Bronchial epithelial cell (primary cell): Measurements from ENCODE around the gene SLITRK4. TPM values are rescaled to one million over a fixed set of nuclear protein-coding genes. Genes with fewer than 3 reads are reported as not detected.

Source experiments
- DNase-seq: peaks from one replicate; pipeline ENCODE4 v3.0.0-alpha.2; 2010; ENCODE audit warnings: low read depth
- FAIRE-seq: peaks from 2 replicates; lab custom pipeline; 2011; peaks lifted over from hg19 to GRCh38; lab: Jason Lieb, UNC
- H3K27me3 ChIP-seq: 2 replicates; pipeline ENCODE4 v1.5.1; 2011; ENCODE audit warnings: low read length; ENCODE audit not compliant: control insufficient read depth, insufficient read depth
- H3K36me3 ChIP-seq: 2 replicates; pipeline ENCODE4 v1.5.1; 2011; ENCODE audit warnings: low read length; ENCODE audit not compliant: control insufficient read depth, insufficient read depth
- H3K4me3 ChIP-seq: 2 replicates; pipeline ENCODE4 v1.5.1; 2011; ENCODE audit warnings: mild to moderate bottlenecking, low read depth, low read length, control low read depth
- total RNA-seq: library from RNA; depleted of rRNA; stranded (reverse); fragments of >200 nt; gene quantifications from 2 replicates; pipeline ENCODE4 v1.2.1, GENCODE V29; 2014
- TF ChIP-seq, protein P1 (sequence below): IDR thresholded peaks from 2 replicates; pipeline ENCODE4 v1.5.1; 2011; ENCODE audit warnings: mild to moderate bottlenecking, moderate library complexity, low read length, control low read depth, inconsistent platforms; ENCODE audit not compliant: insufficient read depth, severe bottlenecking

The SLITRK4 gene, protein sequence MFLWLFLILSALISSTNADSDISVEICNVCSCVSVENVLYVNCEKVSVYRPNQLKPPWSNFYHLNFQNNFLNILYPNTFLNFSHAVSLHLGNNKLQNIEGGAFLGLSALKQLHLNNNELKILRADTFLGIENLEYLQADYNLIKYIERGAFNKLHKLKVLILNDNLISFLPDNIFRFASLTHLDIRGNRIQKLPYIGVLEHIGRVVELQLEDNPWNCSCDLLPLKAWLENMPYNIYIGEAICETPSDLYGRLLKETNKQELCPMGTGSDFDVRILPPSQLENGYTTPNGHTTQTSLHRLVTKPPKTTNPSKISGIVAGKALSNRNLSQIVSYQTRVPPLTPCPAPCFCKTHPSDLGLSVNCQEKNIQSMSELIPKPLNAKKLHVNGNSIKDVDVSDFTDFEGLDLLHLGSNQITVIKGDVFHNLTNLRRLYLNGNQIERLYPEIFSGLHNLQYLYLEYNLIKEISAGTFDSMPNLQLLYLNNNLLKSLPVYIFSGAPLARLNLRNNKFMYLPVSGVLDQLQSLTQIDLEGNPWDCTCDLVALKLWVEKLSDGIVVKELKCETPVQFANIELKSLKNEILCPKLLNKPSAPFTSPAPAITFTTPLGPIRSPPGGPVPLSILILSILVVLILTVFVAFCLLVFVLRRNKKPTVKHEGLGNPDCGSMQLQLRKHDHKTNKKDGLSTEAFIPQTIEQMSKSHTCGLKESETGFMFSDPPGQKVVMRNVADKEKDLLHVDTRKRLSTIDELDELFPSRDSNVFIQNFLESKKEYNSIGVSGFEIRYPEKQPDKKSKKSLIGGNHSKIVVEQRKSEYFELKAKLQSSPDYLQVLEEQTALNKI
- total RNA-seq, result under 0.01 TPM in 2 replicates

DNA sequence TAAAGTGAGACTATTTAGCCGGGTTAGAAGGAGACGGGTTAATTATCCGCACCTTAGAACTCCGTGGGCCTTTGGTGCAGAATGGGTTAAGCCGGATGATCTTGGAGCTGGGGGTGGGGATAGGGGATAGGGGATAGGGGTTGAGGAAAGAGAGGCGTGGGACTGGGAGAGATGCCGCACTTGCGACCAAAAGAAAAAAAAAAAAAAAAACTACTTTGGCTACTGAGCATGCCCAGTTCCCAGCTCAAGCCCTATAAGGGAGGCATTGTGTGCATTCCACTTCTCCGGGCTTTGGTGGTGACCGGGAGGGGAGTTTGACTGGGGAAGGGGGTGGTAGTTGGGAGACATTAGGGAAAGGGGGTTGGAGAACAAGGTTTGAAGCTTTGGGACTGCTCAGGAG, at the start of gene SLITRK4:
SLITRK4 (minus strand) TSS at position 187 of the 400 bp plus-strand sequence. CDS start 4,993 bp downstream, outside the sequence.
- Histone ChIP-seq H3K27me3 (peaks cover 6% of the 10 kb centered on the region), H3K4me3 (no peak within 1 kb of the TSS), H3K36me3 (no peaks in the 10 kb centered on the region)
- DNase-seq (no peak), FAIRE-seq (no peak)
- TF ChIP-seq, protein P1, sequence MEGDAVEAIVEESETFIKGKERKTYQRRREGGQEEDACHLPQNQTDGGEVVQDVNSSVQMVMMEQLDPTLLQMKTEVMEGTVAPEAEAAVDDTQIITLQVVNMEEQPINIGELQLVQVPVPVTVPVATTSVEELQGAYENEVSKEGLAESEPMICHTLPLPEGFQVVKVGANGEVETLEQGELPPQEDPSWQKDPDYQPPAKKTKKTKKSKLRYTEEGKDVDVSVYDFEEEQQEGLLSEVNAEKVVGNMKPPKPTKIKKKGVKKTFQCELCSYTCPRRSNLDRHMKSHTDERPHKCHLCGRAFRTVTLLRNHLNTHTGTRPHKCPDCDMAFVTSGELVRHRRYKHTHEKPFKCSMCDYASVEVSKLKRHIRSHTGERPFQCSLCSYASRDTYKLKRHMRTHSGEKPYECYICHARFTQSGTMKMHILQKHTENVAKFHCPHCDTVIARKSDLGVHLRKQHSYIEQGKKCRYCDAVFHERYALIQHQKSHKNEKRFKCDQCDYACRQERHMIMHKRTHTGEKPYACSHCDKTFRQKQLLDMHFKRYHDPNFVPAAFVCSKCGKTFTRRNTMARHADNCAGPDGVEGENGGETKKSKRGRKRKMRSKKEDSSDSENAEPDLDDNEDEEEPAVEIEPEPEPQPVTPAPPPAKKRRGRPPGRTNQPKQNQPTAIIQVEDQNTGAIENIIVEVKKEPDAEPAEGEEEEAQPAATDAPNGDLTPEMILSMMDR, result no peak

DNA sequence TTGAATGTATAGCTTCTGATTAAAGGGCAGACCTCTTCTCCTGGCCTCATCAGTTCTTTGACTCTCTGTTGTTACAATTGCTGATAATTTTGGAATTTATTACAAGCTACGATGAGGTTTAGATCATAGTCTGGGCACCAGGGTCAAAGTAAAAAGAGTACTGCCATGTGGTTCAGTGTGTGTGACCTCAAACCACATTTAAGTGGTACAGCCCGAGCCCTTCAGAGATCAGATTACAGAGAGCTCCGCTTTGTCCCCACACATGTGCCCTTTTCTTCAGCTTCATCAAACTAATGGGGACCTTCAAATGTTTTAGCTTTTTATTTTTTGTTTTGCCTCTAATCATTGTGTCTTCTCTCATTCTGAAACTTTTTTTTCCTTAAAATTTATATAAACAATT, 47.6 kb upstream of the SLITRK4 start:
- no peak overlapping the region for H3K4me3 ChIP-seq
- no peaks in the 10 kb centered on the region for H3K36me3 ChIP-seq
- no peak for DNase-seq
- no peaks in the 10 kb centered on the region for H3K27me3 ChIP-seq
- no peak for FAIRE-seq
- TF ChIP-seq, protein P1, result no peak

DNA sequence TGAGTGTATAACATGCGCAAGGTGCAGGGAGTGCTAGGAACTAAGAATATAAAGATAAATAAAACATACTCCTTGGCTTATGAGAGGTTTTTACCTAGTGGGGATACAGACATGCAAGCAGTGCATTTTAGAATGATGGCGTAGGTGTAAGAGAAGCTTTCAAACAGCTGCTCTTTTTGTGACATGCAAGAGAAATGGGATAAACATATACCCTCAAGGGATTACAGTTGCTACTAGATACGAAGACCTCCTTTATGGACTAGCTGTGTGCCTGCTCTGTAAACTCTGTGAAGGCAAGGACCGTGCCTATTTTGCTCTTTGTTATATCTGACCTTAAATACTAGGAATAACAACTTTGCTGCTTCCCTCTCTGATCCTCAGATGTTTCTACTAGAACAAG, 39.0 kb upstream of the SLITRK4 start:
- Histone ChIP-seq H3K36me3 (no peaks in the 10 kb centered on the region), H3K4me3 (no peak overlapping the region), H3K27me3 (no peaks in the 10 kb centered on the region)
- DNase-seq, result no peak
- TF ChIP-seq, protein P1, result no peak
- no peak for FAIRE-seq

DNA sequence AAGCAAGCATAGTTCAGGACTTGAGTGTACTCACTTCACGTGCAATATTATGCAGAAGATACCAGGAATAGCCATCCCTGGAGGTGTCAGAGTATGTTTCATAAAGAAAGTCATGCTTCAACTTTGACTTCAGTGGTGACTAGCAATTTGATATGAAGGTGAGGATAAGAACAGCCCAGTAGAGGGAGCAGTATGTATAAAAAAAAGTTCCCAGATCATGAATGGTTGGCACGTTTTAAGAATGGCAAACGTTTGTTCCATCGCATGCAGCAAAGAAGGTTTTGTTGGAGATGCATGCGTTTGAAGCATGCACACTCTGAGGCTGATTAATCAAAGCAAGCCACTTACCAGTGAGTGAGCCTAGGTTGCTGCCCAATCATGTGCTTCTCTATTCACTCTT, 33.5 kb upstream of the SLITRK4 start:
- FAIRE-seq, result no peak
- H3K36me3 ChIP-seq, result no peaks in the 10 kb centered on the region

DNA sequence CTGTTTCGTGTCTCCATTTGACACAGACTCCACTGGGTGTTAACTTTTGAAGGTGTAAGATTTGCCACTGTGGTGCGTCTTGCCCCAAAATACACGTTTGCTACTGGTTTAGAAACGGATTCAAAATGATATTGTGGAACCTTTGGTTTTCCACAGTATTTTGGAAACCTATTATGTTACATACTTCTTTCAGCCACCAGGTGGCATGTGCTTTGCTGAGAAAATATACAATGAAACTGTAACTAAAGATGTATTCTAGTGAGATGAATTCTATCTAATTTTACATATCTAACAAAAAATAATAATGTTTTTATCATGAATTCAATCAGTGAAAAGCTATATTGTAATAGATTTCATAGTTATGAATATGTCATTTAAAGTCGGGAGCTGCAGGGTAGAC, 28.4 kb upstream of the SLITRK4 start:
- FAIRE-seq (no peak), DNase-seq (peak; percentile 1)
- Histone ChIP-seq H3K36me3 (no peaks in the 10 kb centered on the region), H3K4me3 (no peak overlapping the region), H3K27me3 (no peaks in the 10 kb centered on the region)
- TF ChIP-seq, protein P1, result peak; percentile 12

More for the DNA sequence above, 33.5 kb upstream of the SLITRK4 start:
- peak; percentile 12 for DNase-seq
- H3K4me3 ChIP-seq, result no peak overlapping the region
- TF ChIP-seq, protein P1, result peak; percentile 14
- no peaks in the 10 kb centered on the region for H3K27me3 ChIP-seq
